ENCODE measurements around the gene WNT10A.

Gene WNT10A

GRCh38 chr2:218884519-218884918 lies 3.9 kb downstream of the WNT10A start (continued):
- TF ChIP-seq ZBTB10 (tag by site-specific recombination; IDR thresholded peaks at IDR 0.05) = no peak
- TF ChIP-seq ZSCAN5A (tag by site-specific recombination; IDR thresholded peaks at IDR 0.05) = no peak
- TF ChIP-seq ZNF544 (tag by site-specific recombination; IDR thresholded peaks at IDR 0.05) = no peak
- no peak for TF ChIP-seq REPIN1 (tag by site-specific recombination; IDR thresholded peaks at IDR 0.05; ENCODE audit: low read depth)
- TF ChIP-seq ZIC2 (tag by site-specific recombination; IDR thresholded peaks at IDR 0.05) = no peak
- no peak for TF ChIP-seq PRDM1 (tag by site-specific recombination; IDR thresholded peaks at IDR 0.05)
- TF ChIP-seq ZNF341 (tag by site-specific recombination; IDR thresholded peaks at IDR 0.05; ENCODE audit: low read depth) = no peak

DNA sequence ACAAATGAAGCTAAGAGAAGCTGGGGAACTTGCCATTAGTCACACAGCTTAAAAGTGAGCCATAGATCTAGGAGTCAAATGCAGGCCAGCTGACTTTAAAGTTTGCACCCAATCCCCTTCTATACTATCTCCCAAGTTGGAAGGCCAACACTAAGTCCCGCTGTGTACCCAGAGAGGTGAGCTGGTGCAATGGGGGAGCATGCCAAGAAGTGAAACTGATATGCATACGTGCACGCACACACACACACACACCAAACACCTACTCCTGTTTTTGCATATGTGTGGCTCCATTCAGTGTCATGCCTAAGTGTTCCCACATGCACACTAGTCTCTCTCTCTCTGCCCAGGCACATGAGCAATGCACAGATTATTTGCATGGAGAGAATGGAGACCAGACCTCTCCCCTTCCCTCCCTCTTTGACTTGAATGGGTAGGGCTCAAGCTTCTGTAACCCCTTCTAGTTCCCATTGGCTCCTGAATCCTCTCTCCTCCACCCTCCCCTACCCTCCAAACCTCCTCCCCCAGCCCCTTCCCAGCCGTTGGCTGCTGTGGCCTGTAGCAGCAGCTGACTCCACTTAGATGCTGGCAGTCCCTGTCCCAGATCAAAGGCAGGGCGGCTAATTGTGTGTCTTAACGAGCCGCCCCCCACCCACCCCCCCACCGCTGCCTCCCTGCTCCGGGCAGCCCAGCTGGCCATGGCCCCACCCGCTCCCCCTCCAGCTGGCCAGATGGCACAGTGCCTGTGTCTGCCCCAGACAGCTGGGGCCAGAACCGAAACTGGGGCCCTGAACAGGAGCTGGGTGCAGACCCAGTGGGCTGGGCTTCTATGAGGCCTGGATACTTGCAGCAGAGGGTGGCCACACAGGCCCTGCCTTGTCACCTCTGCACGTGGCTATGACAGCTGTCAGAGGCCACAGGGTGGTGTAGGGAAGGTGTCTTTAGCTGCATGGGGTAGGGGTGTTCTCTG lies 5.6 kb downstream of the WNT10A start:
- no peak overlapping the region for H3K4me3 ChIP-seq (ENCODE audit: low read depth, low read length)
- no peaks in the 10 kb centered on the region for H3K9me3 ChIP-seq (ENCODE audit: control insufficient read depth, insufficient read depth, low read depth, low read length)
- no peak for TF ChIP-seq ZNF266 (tag by site-specific recombination; IDR thresholded peaks at IDR 0.05; ENCODE audit: low read depth)
- TF ChIP-seq, protein P1, sequence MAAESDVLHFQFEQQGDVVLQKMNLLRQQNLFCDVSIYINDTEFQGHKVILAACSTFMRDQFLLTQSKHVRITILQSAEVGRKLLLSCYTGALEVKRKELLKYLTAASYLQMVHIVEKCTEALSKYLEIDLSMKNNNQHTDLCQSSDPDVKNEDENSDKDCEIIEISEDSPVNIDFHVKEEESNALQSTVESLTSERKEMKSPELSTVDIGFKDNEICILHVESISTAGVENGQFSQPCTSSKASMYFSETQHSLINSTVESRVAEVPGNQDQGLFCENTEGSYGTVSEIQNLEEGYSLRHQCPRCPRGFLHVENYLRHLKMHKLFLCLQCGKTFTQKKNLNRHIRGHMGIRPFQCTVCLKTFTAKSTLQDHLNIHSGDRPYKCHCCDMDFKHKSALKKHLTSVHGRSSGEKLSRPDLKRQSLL (tag by site-specific recombination; IDR thresholded peaks at IDR 0.05) = no peak
- TF ChIP-seq ZFHX2 (tag by site-specific recombination; conservative IDR thresholded peaks at IDR 0.05) = peak; percentile 14; the same call in 1 of the 2 replicates
- H3K27ac ChIP-seq (ENCODE audit: extremely low read depth, low read depth, low read length) = no peak overlapping the region
- ChIA-PET CTCF (interaction anchor here (0.6 to 17.7 kb wide), 8 partner anchors 8 to 233 kb away, joined by 3 to 552 read pairs (median 6); no protein-coding TSS in a partner anchor), POLR2A (no interaction called here)
- no peaks in the 10 kb centered on the region for H3K36me3 ChIP-seq (ENCODE audit: control insufficient read depth in 2 of 2, insufficient read depth in 1 of 2, low read length in 2 of 2)
- H3K4me1 ChIP-seq (ENCODE audit: control insufficient read depth, insufficient read depth, low read length) = peaks cover 3% of the 10 kb centered on the region

GRCh38 chr2:218887079-218887478 lies 6.4 kb downstream of the WNT10A start:
- ChIA-PET CTCF (interaction anchor here (0.5 to 17.7 kb wide), 9 partner anchors 9 to 1621 kb away, joined by 3 to 552 read pairs (median 4); no protein-coding TSS in a partner anchor), POLR2A (interaction anchor here (0.9 kb wide), 1 partner anchor 9 kb away, joined by 5 read pairs; no protein-coding TSS in a partner anchor)
- no peak overlapping the region for H3K4me3 ChIP-seq (ENCODE audit: low read depth, low read length)
- peaks cover 3% of the 10 kb centered on the region for H3K4me1 ChIP-seq (ENCODE audit: control insufficient read depth, insufficient read depth, low read length)
- H3K9me3 ChIP-seq (ENCODE audit: control insufficient read depth, insufficient read depth, low read depth, low read length) = no peaks in the 10 kb centered on the region
- H3K36me3 ChIP-seq (ENCODE audit: control insufficient read depth in 2 of 2, insufficient read depth in 1 of 2, low read length in 2 of 2) = no peaks in the 10 kb centered on the region
- no peak overlapping the region for H3K27ac ChIP-seq (ENCODE audit: extremely low read depth, low read depth, low read length)
- TF ChIP-seq ZNF621 (tag by site-specific recombination; IDR thresholded peaks at IDR 0.05) = no peak
- no peak for TF ChIP-seq ZNF311 (tag by site-specific recombination; IDR thresholded peaks at IDR 0.05; ENCODE audit: borderline replicate concordance)
- TF ChIP-seq ZNF280D (tag by site-specific recombination; IDR thresholded peaks at IDR 0.05) = no peak
- no peak for TF ChIP-seq ZNF596 (tag by site-specific recombination; IDR thresholded peaks at IDR 0.05)
- TF ChIP-seq OVOL3 (tag by site-specific recombination; IDR thresholded peaks at IDR 0.05) = no peak
- no peak for TF ChIP-seq ZNF670 (tag by site-specific recombination; IDR thresholded peaks at IDR 0.05; ENCODE audit: low read depth)
- no peak for TF ChIP-seq ZNF768 (tag by site-specific recombination; IDR thresholded peaks at IDR 0.05)
- TF ChIP-seq ZNF830 (tag by site-specific recombination; IDR thresholded peaks at IDR 0.05; ENCODE audit: low read depth) = no peak
- TF ChIP-seq ZNF366 (tag by site-specific recombination; conservative IDR thresholded peaks at IDR 0.05) = no peak
- TF ChIP-seq ZNF248 (tag by site-specific recombination; IDR thresholded peaks at IDR 0.05) = no peak
- TF ChIP-seq HOXC10 (CRISPR knock-in tag; IDR thresholded peaks at IDR 0.05) = no peak
- TF ChIP-seq, protein P2, sequence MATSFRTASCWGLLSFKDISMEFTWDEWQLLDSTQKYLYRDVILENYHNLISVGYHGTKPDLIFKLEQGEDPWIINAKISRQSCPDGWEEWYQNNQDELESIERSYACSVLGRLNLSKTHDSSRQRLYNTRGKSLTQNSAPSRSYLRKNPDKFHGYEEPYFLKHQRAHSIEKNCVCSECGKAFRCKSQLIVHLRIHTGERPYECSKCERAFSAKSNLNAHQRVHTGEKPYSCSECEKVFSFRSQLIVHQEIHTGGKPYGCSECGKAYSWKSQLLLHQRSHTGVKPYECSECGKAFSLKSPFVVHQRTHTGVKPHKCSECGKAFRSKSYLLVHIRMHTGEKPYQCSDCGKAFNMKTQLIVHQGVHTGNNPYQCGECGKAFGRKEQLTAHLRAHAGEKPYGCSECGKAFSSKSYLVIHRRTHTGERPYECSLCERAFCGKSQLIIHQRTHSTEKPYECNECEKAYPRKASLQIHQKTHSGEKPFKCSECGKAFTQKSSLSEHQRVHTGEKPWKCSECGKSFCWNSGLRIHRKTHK (tag by site-specific recombination; IDR thresholded peaks at IDR 0.05) = no peak
